Measurements from ENCODE around the gene RHBDD2.

- TF ChIP-seq POLR2A (IDR thresholded peaks at IDR 0.05) (no peak), CTCF (IDR thresholded peaks at IDR 0.05) (no peak), EP300 (IDR thresholded peaks at IDR 0.05) (peak in 1 of 2 donors; percentile 75)
Measured at GRCh38 chr7:75842836-75843446, 35.9 kb upstream of the RHBDD2 start.

Measured in tibial nerve (tissue), 4 donors.